AG09309 (cell line): ENCODE data around the gene CLPTM1L.
A peak's percentile ranks its signal among the peaks of the same experiment; 100 is the strongest.

Source experiments
- DNase-seq: peaks from one replicate; pipeline ENCODE4 v3.0.0-alpha.2; 2010; ENCODE audit warnings: low read depth
- H3K4me3 ChIP-seq: 2 replicates; pipeline ENCODE4 v1.5.1; 2011; ENCODE audit warnings: mild to moderate bottlenecking, low read depth, low read length, moderate library complexity; ENCODE audit not compliant: control insufficient read depth
- CTCF ChIP-seq: IDR thresholded peaks from 2 replicates; pipeline ENCODE4 v1.5.1; 2011; ENCODE audit warnings: mild to moderate bottlenecking, low read depth, low read length, inconsistent platforms; ENCODE audit not compliant: insufficient read depth, control insufficient read depth; ENCODE audit errors: missing control alignments

The CLPTM1L gene

GRCh38 chr5:1390333-1390732 lies 45.4 kb upstream of the CLPTM1L start:
- DNase-seq = no peak
- no peak overlapping the region for H3K4me3 ChIP-seq
- no peak for TF ChIP-seq CTCF

GRCh38 chr5:1388383-1388967 lies 43.6 kb upstream of the CLPTM1L start:
- no peak overlapping the region for H3K4me3 ChIP-seq
- TF ChIP-seq CTCF = no peak
- DNase-seq = no peak

- no peak for TF ChIP-seq CTCF
- no peak for DNase-seq
- no peak overlapping the region for H3K4me3 ChIP-seq
Observed at GRCh38 chr5:1387876-1388275, 43.0 kb upstream of the CLPTM1L start.

- DNase-seq = no peak
- TF ChIP-seq CTCF = no peak
- H3K4me3 ChIP-seq = no peak overlapping the region
Observed at GRCh38 chr5:1387059-1387755, 42.3 kb upstream of the CLPTM1L start.

- no peak for DNase-seq
- H3K4me3 ChIP-seq = peak overlapping the region; percentile 49
- TF ChIP-seq CTCF = no peak
Observed at GRCh38 chr5:1386274-1386717, 41.4 kb upstream of the CLPTM1L start.

GRCh38 chr5:1385395-1386273 lies 40.7 kb upstream of the CLPTM1L start:
- no peak for DNase-seq
- peak overlapping the region; percentile 49 for H3K4me3 ChIP-seq
- no peak for TF ChIP-seq CTCF
